Activated CD8-positive, alpha-beta T cell treated with anti-CD3 and anti-CD28 coated beads for 36 hours (primary cell): ENCODE results near the gene KHDRBS1. TPM values are rescaled to one million over a fixed set of nuclear protein-coding genes. Genes with fewer than 3 reads are reported as not detected.

Source experiments
- ATAC-seq: fragments of 200-7000 bp; cut with Tn5 transposase; one replicate; pipeline ENCODE4 v1.10.0; 2021; ENCODE audit warnings: mild to moderate bottlenecking, moderate library complexity
- CTCF ChIA-PET: fragments of 350-600 bp; sonication (Branson Sonifier 250); formaldehyde crosslinking; loops from one replicate; lab custom pipeline; 2021; ENCODE audit warnings: antibody characterized with exemption; lab: Charles Lee
- POLR2A ChIA-PET: fragments of 350-600 bp; sonication (Branson Sonifier 250); formaldehyde crosslinking; loops from one replicate; lab custom pipeline; 2021; ENCODE audit warnings: antibody characterized with exemption; lab: Charles Lee
- DNase-seq: peaks from one replicate; pipeline ENCODE4 v3.0.0-alpha.2; 2020
- H3K27ac Mint-ChIP-seq: one replicate; pipeline ENCODE4 v1.8.0; 2021; ENCODE audit warnings: mild to moderate bottlenecking, mixed read lengths
- H3K27me3 Mint-ChIP-seq: one replicate; pipeline ENCODE4 v1.8.0; 2021; ENCODE audit warnings: mixed read lengths
- H3K36me3 Mint-ChIP-seq: one replicate; pipeline ENCODE4 v1.8.0; 2021; ENCODE audit warnings: low read depth, mixed read lengths
- H3K4me1 Mint-ChIP-seq: one replicate; pipeline ENCODE4 v1.8.0; 2021; ENCODE audit warnings: low read depth, mixed read lengths
- H3K4me3 Mint-ChIP-seq: one replicate; pipeline ENCODE4 v1.8.0; 2021; ENCODE audit warnings: mild to moderate bottlenecking, moderate library complexity, mixed read lengths
- H3K9me3 Mint-ChIP-seq: one replicate; pipeline ENCODE4 v1.8.0; 2021; ENCODE audit warnings: mixed read lengths
- CTCF ChIP-seq: fragments of 200-600 bp; IDR thresholded peaks from one replicate; pipeline ENCODE4 v1.8.0; 2022; ENCODE audit warnings: antibody characterized with exemption, mild to moderate bottlenecking
- intact Hi-C: fragments of 100-400 bp; cut with micrococcal nuclease; formaldehyde crosslinking; loops from one replicate; pipeline ENCODE4 v1.10.0; 2022
- total RNA-seq, 2 experiments: library from RNA; stranded (reverse); gene quantifications; one replicate each; pipeline ENCODE4 v1.2.3, GENCODE V29; 2021

KHDRBS1 gene
- total RNA-seq, 2 experiments from 2014 or later, result 201 to 203 TPM

- no peaks in the 10 kb centered on the region for H3K36me3 Mint-ChIP-seq
- H3K4me1 Mint-ChIP-seq, result peaks cover 46% of the 10 kb centered on the region
Measured at GRCh38 chr1:31984419-31985347, 29.0 kb upstream of the KHDRBS1 start.

GRCh38 chr1:31985430-31985829, 28.2 kb upstream of the KHDRBS1 start:
- Mint-ChIP-seq H3K4me3 (peak overlapping the region; percentile 39), H3K4me1 (peaks cover 53% of the 10 kb centered on the region), H3K27ac (peak overlapping the region; percentile 90), H3K27me3 (no peaks in the 10 kb centered on the region), H3K9me3 (no peaks in the 10 kb centered on the region), H3K36me3 (no peaks in the 10 kb centered on the region)
- POLR2A ChIA-PET, result interaction anchor here (0.6 to 1.5 kb wide), 12 partner anchors 10 to 195 kb away, joined by 3 to 5 read pairs (median 3); partner anchors contain the start of gene SPOCD1
- intact Hi-C loops, result no loop called here
- CTCF ChIA-PET, result interaction anchor here (0.6 to 3.0 kb wide), 13 partner anchors 8 to 231 kb away, joined by 3 to 18 read pairs (median 3); no protein-coding TSS in a partner anchor
- TF ChIP-seq CTCF, result no peak
- ATAC-seq (peak; percentile 53), DNase-seq (peak; percentile 28)

More at GRCh38 chr1:31984419-31985347, 29.0 kb upstream of the KHDRBS1 start:
- H3K9me3 Mint-ChIP-seq, result no peaks in the 10 kb centered on the region
- intact Hi-C loops, result no loop called here
- ChIA-PET POLR2A (interaction anchor here (0.7 to 1.5 kb wide), 10 partner anchors 11 to 196 kb away, joined by 3 to 5 read pairs (median 3); partner anchors contain the start of gene SPOCD1), CTCF (interaction anchor here (0.8 to 3.0 kb wide), 12 partner anchors 7 to 219 kb away, joined by 3 to 18 read pairs (median 4); no protein-coding TSS in a partner anchor)
- H3K27me3 Mint-ChIP-seq, result no peaks in the 10 kb centered on the region
- DNase-seq, result peak; percentile 55
- H3K27ac Mint-ChIP-seq, result peak overlapping the region; percentile 90
- no peak for TF ChIP-seq CTCF
- H3K4me3 Mint-ChIP-seq, result peak overlapping the region; percentile 39
- ATAC-seq, result peak; percentile 83

GRCh38 chr1:31987135-31987619, 26.5 kb upstream of the KHDRBS1 start:
- ATAC-seq (no peak), DNase-seq (no peak)
- Mint-ChIP-seq H3K4me1 (peaks cover 39% of the 10 kb centered on the region), H3K4me3 (no peak overlapping the region), H3K27me3 (no peaks in the 10 kb centered on the region), H3K36me3 (no peaks in the 10 kb centered on the region), H3K27ac (no peak overlapping the region), H3K9me3 (no peaks in the 10 kb centered on the region)
- no peak for TF ChIP-seq CTCF
- ChIA-PET CTCF (interaction anchor here (1.1 to 1.8 kb wide), 2 partner anchors 15 to 16 kb away, joined by 3 to 6 read pairs; no protein-coding TSS in a partner anchor), POLR2A (no interaction called here)
- intact Hi-C loops, result no loop called here

- Mint-ChIP-seq H3K4me1 (peaks cover 20% of the 10 kb centered on the region), H3K36me3 (no peaks in the 10 kb centered on the region), H3K4me3 (no peak overlapping the region), H3K27ac (no peak overlapping the region), H3K9me3 (no peaks in the 10 kb centered on the region), H3K27me3 (no peaks in the 10 kb centered on the region)
- POLR2A ChIA-PET, result interaction anchor here (1.4 kb wide), 1 partner anchor 24 kb away, joined by 3 read pairs; the partner anchor contains the start of gene KHDRBS1
- DNase-seq (no peak), ATAC-seq (no peak)
- no peak for TF ChIP-seq CTCF
- intact Hi-C loops, result no loop called here
- CTCF ChIA-PET, result interaction anchor here (1.1 to 2.1 kb wide), 2 partner anchors 13 to 26 kb away, joined by 3 to 8 read pairs; no protein-coding TSS in a partner anchor
Measured at GRCh38 chr1:31989964-31990363, 23.7 kb upstream of the KHDRBS1 start.
